GM18951 (cell line): Measurements from ENCODE around the gene TNFRSF8.
"Not testable (repeated sequence)": the region's sequence is repeated elsewhere in the genome, so short reads cannot be mapped to it uniquely, and the experiment has no call there.

Experiments used
- POLR2A ChIP-seq: IDR thresholded peaks from 4 replicates; pipeline ENCODE4 v1.6.1; 2011; ENCODE audit warnings: mild to moderate bottlenecking; ENCODE audit not compliant: insufficient read length, insufficient read depth; ENCODE audit errors: extremely low read depth
- in situ Hi-C: fragments of 300-500 bp; cut with MboI; formaldehyde crosslinking; loops from one replicate; pipeline ENCODE4 v1.12.0; 2022; ENCODE audit warnings: low sequenced_read_pairs, mixed read lengths, inconsistent platforms; ENCODE audit not compliant: unreplicated experiment

The TNFRSF8 gene

DNA sequence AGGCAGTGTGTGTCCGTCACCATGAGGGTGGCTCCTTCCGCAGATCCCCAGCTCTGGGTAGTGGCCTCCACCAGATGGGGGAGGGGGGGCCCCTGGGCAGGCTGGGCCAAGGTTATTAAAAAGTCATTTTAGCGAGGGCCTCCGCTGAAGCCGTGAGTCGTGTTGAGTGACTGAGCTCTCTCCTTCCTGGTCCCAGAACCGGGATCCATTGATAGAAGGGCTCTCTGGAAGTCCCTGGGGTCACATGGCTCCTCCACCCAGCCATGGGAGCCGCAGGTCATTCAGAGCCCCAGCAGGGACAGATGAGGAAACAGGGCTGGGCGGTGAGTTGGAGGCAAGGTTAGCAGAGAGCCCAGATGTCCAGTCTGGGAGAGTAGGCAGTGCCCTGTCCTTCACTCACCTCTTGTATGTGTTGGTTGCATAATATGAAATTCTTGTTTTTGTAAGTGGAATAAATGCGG lies 30.9 kb upstream of the TNFRSF8 start:
- in situ Hi-C loops, result no loop called here
- TF ChIP-seq POLR2A, result no peak

DNA sequence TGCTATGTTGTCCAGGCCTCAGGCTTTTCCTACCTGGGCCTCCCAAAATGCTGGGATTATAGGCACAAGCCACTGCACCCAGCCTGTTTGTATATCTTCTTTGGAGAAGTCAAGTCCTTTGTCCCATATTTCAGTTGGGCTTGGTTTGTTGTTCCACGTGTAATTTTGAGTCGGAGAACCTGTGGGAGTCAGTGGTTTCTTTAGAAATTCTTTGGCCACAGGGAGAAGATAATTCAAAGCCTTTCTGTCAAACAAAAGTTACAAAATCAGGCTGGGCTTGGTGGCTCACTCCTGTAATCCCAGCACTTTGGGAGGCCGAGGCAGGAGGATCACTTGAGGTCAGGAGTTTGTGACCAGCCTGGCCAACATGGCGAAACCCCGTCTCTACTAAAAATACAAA lies 29.7 kb upstream of the TNFRSF8 start:
- in situ Hi-C loops, result not testable (repeated sequence)

DNA sequence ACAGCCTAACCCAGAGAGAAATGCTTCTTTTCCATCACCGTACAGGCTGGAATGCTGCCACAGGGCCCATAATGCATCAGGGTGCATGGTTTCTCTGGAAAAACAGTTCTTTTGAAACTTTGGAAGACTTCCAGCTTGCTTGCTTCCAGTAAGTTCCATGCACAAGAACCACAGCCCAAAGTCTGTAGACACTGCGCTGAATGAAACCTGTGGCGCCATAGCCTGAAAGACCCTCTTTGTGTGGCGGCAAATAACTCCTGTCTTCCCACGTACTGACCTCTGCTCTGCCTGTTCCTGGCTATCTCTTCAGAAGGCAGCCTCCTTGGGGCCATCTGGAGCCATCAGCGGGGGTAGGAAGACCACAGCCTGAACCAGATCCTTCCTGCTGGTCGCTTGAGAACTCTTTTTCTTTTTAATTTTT lies 28.7 kb upstream of the TNFRSF8 start:
- in situ Hi-C loops, result no loop called here
- no peak for TF ChIP-seq POLR2A

DNA sequence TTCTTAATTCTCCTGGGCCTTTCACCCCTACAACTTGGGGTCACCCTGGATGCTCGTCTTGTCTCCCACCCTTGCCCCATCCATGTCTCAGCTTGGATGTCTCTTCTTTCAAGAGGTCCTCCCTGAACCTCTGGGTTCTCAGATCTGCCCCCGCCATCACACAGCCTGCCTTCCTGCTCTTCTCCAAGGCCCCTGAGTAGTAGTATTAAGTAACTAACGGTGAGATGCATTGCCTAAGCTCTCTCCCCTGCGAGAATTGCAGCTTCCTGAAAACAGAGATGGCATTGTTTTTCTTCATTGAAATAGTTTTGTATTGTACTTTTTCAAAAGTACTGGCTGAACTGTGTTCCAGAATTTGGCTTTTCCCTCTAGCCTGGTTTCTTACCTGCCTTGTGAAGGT lies 27.8 kb upstream of the TNFRSF8 start:
- in situ Hi-C loops, result no loop called here
- no peak for TF ChIP-seq POLR2A

DNA sequence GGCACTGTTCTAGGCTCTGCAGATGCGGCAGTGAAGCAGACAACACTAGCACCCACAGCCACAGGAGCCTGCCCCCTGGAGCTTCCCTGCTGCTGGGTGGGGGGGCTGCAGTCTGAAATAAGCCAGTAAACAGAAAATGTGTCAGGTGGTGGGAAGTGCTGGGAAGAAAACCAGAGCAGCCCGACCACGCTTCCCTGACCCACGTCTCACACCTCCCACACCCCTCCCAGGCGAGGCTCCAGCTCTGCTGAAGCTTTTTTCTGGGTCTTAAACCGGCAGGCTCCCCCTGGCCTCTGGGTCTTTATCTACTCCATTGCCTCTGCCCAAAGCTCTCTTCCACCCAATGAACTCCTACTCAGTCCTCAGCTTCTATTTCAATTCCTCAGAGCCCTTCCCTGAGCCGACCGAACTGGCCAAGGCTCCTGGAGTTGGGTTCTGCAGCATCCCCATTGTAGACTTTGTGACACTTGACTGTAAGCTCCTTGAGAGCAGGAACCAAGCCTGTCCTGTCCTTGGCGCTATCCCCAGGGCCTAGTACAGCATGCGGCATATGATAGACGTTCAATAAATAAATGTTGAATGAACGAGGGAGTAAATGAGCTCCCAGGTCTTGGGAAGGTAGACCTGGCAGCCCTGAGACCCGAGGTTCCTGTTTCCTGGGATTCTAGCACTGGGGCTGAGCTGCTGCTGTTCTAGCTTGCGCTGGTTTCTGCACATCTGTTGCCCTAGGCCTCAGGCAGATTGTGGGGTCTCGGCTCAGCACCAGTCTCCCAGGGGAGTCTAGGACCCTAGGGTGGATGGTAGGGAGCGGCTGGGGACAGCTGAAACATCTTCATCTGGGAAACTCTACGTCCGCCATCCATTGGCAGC lies 25.4 kb upstream of the TNFRSF8 start:
- in situ Hi-C loops, result no loop called here
- TF ChIP-seq POLR2A, result no peak

DNA sequence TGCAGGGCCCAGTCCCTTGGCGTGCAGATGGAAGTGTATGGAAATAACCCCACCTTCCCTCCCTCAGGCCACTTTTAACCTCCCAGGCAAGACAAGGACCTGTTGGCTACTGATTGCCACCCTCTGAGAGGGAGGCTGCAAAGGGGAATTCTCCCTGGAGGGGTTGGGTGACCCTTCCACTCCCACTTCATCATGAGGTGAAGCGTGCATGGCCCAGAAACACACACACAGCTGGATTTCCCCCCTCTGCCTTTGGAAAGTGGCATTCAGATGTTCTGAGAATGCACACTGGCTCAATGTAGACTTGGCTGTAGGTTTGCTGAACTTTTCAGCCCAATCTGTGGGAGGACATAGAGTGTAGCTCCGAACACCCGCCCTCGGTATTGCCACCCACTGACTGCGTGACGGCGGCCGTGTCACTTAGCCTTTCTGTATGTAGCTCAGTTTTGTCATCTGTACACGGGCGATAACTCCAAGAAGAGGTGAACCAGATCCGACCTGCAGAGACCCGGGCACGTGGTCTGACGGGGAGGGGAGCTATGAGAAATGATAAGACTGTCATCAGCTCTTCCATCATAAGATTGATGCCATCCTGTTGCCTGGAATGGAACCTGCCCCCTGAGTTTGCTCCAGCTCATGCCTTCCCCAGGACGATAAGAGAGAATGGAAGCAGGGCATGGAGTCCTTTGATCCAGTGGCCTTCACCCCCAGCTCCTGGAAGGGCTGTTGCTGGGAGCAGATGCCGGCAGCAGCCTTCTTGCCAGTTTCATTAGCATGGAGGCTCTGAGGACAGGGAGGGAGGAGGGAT lies 24.5 kb upstream of the TNFRSF8 start:
- no peak for TF ChIP-seq POLR2A
- in situ Hi-C loops, result no loop called here

DNA sequence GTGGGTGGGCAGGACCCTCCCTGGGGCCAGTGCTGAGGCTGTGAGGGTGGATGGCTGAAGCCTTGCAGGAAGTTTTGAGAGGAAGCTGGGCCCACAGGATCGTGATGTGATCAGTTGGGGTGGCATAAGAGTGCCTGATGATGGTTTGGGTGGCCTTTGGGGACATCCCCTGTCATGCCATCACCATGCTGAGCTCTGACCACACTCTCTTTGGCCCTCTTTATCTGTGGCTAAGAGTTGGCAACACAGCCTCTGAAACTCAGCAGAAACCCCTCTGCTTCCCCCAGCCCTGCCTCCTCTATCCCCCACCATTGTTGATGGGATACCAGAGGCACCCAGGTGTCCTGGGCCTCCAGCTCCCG lies 24.0 kb upstream of the TNFRSF8 start:
- in situ Hi-C loops, result no loop called here

DNA sequence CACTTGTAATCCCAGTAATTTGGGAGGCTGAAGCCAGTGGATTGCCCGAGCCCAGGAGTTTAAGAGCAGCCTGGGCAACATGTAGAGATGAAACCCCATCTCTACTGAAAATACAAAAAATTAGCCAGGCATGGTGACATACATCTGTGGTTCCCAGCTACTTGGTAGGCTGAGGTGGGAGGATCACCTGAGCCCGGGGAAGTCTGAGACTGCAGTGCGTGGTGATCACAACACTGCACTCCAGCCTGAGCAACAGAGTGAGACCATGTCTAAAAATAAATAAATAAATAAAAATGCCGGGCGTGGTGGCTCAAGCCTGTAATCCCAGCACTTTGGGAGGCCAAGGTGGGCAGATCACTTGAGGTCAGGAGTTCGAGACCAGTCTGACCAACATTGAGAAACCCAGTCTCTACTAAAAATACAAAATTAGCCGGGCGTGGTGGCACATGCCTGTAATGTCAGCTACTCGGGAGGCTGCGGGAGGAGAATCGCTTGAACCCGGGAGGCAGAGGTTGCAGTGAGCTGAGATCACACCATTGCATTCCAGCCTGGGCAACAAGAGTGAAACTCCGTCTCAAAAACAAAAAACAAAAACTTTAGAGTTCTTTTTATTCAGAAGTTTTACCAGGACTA lies 23.2 kb upstream of the TNFRSF8 start:
- in situ Hi-C loops, result not testable (repeated sequence)

More for the DNA sequence above, 24.0 kb upstream of the TNFRSF8 start:
- TF ChIP-seq POLR2A, result no peak

DNA sequence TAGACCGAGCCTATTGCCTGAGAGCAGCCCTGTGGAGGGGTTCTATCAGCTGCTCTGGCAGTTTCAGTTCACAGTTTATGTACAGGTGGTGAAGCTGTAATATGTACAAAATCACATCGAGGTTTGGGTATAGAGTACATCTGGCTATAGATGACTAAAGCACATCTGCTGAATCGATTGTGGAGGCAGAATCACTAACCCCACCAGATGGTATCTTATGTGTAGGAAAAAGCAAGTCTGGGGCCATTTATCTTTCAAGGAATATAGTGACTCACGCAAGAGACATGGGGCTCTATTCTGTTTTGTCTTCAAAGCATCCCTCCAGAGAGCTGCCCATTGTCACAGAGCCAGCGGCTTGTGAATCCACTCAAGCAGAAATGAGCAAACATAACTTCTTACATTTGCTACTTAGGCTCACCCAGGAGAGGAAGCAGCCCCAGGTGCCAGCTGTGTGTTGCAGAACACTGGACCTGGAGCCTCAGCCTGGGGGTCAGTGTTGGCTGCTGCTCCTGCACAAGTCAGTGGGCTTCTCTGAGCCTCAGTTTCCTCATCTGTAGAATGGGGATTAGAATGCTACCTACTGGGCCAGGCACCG lies 22.5 kb upstream of the TNFRSF8 start:
- TF ChIP-seq POLR2A, result peak; percentile 21
- in situ Hi-C loops, result no loop called here

DNA sequence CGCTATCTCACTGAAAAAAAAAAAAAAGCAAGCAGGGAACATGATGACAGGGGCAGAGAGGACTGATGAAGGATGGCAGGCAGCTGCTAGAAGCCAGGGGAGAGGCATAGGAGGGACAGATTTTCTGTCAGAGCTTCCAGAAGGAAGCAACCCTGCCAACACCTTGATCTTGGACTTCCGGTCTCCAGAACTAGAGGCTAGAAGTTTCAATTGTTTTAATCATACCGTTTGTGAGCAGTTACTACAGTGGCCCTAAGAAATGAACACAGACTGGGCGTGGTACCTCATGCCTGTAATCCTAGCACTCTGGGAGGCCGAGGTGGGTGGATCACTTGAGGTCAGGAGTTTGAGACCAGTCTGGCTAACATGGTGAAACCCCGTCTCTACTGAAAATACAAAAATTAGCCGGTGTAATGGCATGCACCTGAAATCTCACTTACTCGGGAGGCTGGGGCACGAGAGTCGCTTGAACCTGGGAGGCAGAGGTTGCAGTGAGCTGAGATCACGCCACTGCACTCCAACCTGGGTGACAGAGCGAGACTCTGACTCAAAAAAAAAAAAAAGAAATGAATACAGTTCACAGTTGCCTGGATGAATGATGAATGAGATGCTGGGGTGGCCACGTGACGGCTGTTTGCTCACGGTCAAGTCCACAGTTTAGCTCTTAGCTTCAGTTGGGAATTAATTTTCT lies 18.8 kb upstream of the TNFRSF8 start:
- in situ Hi-C loops, result not testable (repeated sequence)

DNA sequence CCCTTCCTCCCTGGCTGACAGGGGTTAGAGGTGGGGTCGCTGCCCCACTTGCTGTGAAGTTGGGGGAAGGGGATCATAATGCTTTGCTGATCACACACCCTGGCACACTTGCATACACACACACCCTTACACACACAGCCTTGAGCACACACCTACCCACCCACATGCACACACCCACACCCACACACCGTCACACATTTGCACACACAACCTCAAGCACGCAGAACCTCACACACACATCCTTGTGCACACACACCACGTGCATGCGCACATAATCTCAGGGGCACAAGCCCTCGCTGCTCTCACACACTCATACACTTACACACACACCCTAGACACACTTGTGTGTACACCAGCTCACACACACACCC lies 16.4 kb upstream of the TNFRSF8 start:
- no peak for TF ChIP-seq POLR2A
- in situ Hi-C loops, result no loop called here

DNA sequence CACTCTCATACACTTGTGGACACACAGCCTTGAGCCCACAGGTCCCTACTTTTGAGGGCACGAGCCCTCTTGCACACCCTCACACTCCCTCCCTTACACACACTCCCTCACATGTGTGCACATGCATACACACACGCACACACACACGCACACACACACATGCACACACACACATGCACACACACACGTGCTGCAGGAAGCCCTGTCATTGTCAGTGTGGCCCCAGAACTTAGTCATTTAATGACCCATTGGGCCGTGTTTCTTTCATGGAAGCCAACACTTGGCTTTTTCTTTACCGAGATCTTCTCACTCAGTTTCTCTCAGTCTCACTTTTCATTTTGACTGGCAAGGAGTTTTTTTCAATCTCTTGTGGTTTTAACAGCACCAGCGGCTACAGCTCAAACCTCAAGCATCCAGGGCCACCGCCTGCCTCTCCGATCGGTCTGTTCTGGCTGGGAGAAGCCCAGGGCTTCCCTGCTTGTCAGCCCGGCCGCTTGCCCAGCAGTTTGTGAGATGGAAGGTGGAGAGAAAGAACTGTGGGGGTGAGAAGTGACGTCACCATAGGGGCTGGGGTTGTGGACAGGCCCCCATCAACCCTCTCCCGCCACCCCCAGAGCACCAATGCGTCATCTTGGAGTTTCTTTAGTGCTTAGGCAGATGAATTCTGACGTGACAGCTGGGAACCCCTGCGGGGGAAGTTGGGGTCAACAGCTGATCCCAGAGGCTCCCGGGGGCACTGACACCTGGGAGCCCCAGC lies 15.8 kb upstream of the TNFRSF8 start:
- in situ Hi-C loops, result no loop called here
- TF ChIP-seq POLR2A, result peak; percentile 7
